HG03442 (cell line): ENCODE data around the gene MAP2K5.

Experiments used
- ATAC-seq: cut with Tn5 transposase; IDR thresholded peaks from one replicate; pipeline ENCODE4 v1.9.1; 2021; ENCODE audit warnings: mild to moderate bottlenecking, moderate library complexity; ENCODE audit not compliant: unreplicated experiment

MAP2K5 gene

GRCh38 chr15:67832897-67833709 lies 290.6 kb downstream of the MAP2K5 start:
- ATAC-seq = no peak

DNA sequence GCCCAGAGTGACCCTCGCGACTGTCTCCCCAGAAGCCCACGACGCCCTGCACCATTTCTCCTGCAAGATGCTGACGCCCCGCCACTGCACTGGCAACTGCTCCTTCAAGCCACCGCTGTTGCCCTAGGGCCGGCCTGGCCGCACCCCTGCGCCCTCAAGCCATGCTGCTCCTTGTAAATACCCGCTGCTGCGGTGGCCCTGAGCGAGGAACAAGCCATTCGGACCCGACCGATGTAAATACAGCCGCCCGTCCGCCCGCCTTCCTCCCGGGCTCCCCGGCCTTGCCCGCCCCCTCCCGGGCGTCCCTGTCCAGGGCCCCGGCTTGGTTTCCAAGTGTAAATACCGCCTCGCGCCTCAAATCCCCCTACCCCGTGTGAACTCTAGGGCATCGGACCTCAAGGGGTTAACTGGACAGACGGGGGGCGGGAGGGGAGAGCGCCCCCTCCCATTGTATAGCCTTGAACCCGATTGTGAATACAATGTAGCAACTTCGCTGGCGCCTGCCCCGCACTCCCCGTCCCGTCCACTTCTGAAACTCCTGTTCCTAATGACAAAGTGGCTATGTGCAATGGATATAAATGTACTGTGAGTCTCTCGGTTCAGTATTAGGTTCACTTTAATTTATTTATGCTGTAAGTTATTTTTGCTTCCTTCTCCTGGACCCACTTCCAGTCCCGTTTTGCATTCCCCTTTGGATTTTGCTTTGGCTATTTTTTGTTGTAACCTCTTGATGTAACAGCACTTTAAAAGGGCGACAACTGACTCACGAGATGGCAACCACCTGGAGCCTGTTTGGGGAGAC lies 291.4 kb downstream of the MAP2K5 start:
- ATAC-seq = no peak

DNA sequence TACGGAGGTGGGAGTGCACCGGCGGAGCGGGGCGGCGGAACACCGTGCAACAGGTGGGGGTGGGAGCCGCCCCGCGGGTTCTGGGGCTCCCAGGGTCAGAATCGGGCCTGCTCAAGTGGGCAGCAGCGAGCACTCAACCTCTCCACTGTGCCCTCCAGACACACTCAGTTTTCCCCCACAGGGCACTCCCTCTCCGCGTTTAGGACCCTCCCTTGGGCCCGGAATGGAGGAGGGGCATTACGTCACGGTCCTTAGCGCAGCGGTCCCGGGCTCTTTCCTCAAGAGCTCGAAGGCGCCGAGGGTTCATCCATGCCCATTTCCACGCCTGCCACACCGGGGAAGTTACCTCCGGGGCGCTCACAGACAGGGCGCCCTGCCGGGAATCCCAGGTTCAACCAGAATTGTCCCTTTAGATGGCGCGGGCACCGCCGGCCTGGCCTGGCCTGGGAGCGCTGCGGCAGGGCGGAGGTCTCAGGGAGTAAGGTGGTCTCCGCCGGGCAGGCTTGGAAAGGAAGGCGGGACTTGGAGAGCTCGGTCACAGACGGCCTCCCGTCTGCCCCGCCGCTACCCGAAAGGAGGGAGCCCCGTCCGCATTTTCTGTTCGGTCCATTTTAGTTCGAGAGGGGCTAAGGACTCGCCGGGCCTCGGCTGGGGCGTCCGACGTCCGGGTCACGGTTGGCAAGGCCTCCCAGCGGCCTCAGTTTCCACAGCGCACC lies 292.2 kb downstream of the MAP2K5 start:
- ATAC-seq = no peak

- no peak for ATAC-seq
These were observed 293.0 kb downstream of the MAP2K5 start for GRCh38 chr15:67835297-67836133.

- ATAC-seq = no peak
These were observed 293.6 kb downstream of the MAP2K5 start for GRCh38 chr15:67836134-67836455.

DNA sequence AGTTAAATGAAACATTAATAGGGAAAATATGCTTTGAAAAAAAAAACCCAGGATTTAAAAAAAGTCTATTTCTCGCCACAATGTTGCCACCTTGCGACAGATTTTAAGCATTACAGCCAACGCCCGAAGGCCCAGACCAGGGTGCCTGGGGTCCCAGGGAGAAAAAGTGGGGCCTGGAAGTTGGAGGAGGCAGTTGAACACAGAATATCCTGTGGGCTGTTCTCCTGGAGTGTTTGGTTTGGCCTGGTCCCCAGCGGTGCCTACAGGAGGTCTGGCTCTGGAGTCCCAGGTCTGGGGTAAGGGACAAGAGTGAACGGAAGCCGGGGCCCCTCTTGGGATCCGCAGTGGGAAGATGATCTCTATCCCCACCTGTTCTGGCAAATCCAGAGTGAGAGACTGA lies 294.0 kb downstream of the MAP2K5 start:
- no peak for ATAC-seq

- no peak for ATAC-seq
These were observed 294.5 kb downstream of the MAP2K5 start for GRCh38 chr15:67836955-67837354.

GRCh38 chr15:67838789-67839332 lies 296.4 kb downstream of the MAP2K5 start:
- no peak for ATAC-seq

DNA sequence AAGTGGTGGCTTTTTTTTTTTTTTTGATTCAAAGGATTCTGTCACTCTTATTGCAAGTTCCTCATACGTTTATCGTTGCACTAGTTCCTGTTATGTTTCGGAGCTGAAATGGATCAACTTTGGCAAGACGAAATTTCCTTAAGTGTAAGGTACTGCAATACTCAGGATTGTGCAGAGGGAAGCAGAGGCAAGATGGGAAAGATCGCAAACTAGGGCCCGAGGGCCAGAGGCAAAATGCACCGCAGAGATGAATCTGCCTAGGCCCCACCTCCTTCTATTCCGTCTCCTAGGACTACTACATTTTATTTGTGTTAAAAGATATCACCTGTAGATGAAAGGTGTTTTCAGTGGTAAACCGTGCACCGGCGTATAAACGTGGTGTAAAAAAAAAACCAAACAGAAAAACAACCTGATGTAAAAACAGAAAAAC lies 297.0 kb downstream of the MAP2K5 start:
- ATAC-seq = no peak

- peak; percentile 80 for ATAC-seq
These were observed 297.6 kb downstream of the MAP2K5 start, which contains the start of gene RNU6-1 for GRCh38 chr15:67839929-67840748. TSS of gene RNU6-1 (minus strand) at chr15:67840045.

DNA sequence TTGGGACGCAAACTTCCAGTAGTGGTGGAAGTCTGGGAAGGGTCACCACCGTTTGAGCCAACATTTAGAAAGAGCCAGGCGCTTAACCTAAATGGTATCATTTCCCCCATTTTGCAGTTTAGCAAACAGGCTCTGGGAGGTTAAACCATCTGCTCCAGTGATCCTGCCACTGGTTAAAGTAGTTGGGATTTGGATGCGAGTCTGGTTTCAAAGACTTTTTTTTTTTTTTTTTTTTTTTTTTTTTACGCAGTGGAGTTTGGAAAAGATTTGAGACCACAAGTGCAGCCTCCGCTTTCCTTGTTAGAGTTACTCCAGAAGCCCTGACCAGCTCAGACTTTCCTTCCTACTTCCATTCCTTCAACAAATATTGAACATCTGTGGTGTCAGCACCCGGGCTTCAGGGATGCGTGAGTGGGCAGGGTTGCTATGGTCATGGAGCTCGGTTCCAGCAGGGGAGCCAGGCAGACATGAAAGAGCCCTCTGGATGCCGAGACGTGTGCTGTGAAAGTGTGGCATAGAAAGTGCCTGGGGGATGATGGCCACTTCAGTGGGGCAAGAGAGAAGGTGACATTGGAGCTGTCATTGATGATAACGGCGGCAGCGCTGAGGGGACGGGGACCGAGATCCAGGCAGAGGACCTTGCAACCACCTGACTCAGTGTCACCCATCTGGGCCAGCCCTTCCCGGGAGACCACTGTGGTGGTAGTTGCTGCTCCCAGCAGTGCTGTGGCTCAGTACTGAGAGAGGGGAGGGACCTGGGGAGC lies 298.4 kb downstream of the MAP2K5 start:
- no peak for ATAC-seq

DNA sequence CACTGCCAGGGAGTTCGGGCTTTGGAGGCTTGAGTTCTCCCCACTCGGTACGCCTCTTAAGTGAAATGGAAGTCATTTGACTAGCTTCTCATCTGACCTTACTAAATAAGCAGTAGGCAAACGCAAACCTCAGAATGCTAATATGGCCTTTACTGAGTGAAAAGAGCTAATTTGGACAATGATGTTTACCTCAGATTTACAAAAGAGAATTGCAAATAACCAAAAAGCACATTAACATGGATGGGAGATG lies 298.9 kb downstream of the MAP2K5 start:
- no peak for ATAC-seq

- no peak for ATAC-seq
These were observed 300.6 kb downstream of the MAP2K5 start for GRCh38 chr15:67843092-67843501.

- ATAC-seq = no peak
These were observed 301.3 kb downstream of the MAP2K5 start for GRCh38 chr15:67843571-67844387.

DNA sequence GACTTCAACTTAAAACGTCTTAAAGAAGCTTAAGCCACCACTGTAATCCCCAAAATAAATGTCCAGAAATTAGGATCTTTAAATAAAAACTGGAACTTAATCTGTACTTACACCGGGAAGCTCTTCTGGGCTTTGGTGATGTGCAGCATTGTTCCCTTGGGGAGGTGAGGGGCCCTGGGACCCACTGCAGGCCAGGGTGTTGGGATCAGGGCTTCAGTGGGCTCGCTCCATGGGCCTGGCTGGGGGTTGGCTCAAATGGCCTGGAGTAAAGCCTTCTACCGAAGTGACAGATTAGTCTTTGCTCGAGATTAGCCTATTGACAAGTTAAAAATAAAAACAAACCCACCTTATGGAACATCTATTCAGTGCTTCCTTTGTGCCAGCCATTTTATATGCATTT lies 303.5 kb downstream of the MAP2K5 start:
- no peak for ATAC-seq

- no peak for ATAC-seq
These were observed 307.0 kb downstream of the MAP2K5 start for GRCh38 chr15:67849538-67849937.

GRCh38 chr15:67850336-67850735 lies 307.8 kb downstream of the MAP2K5 start:
- no peak for ATAC-seq

- ATAC-seq = no peak
These were observed 308.6 kb downstream of the MAP2K5 start for GRCh38 chr15:67850994-67851571.
